DOHH2 (cell line): ENCODE data around the gene ADAMTSL1.

Experiments
- H3F3A ChIP-seq: fragments of 200-600 bp; sonication (generic), shearing (Covaris generic); 2 replicates; pipeline ENCODE4 v1.6.0; 2016; ENCODE audit warnings: antibody characterized with exemption, mild to moderate bottlenecking; ENCODE audit not compliant: control insufficient read depth, insufficient read depth
- H3K27ac ChIP-seq: fragments of 200-600 bp; sonication (generic); 2 replicates; pipeline ENCODE4 v1.5.1; 2014; ENCODE audit warnings: low read depth, mild to moderate bottlenecking, low read length, moderate library complexity
- H3K27me3 ChIP-seq: fragments of 200-600 bp; sonication (generic); 2 replicates; pipeline ENCODE4 v1.6.1; 2014; ENCODE audit warnings: mild to moderate bottlenecking, low read length, mixed read lengths; ENCODE audit not compliant: control insufficient read depth
- H3K36me3 ChIP-seq: fragments of 200-600 bp; sonication (generic); 2 replicates; pipeline ENCODE4 v1.6.1; 2014; ENCODE audit warnings: mild to moderate bottlenecking, low read length, moderate library complexity, mixed read lengths; ENCODE audit not compliant: control insufficient read depth
- H3K4me1 ChIP-seq: fragments of 200-600 bp; sonication (generic); 2 replicates; pipeline ENCODE4 v1.6.1; 2014; ENCODE audit warnings: mild to moderate bottlenecking, low read length, mixed read lengths; ENCODE audit not compliant: control insufficient read depth
- H3K4me2 ChIP-seq: fragments of 200-600 bp; sonication (generic); 2 replicates; pipeline ENCODE4 v1.6.0; 2014; ENCODE audit warnings: mild to moderate bottlenecking, low read length, moderate library complexity
- H3K4me3 ChIP-seq: fragments of 200-600 bp; sonication (generic); 2 replicates; pipeline ENCODE4 v1.5.1; 2014; ENCODE audit warnings: mild to moderate bottlenecking, low read length, mixed read lengths
- H3K79me2 ChIP-seq: fragments of 200-600 bp; sonication (generic); 2 replicates; pipeline ENCODE4 v1.6.1; 2014; ENCODE audit warnings: mild to moderate bottlenecking, low read length, mixed read lengths; ENCODE audit not compliant: control insufficient read depth
- H3K9me2 ChIP-seq: fragments of 200-600 bp; sonication (generic); replicated peaks from 2 replicates; pipeline ENCODE4 v1.6.1; 2014; ENCODE audit warnings: mild to moderate bottlenecking, low read length, mixed read lengths; ENCODE audit not compliant: control insufficient read depth
- H3K9me3 ChIP-seq: fragments of 200-600 bp; sonication (generic); 2 replicates; pipeline ENCODE4 v1.6.1; 2014; ENCODE audit warnings: antibody characterized with exemption, low read length, mixed read lengths; ENCODE audit not compliant: control insufficient read depth, insufficient read depth
- H4K20me1 ChIP-seq: fragments of 200-600 bp; sonication (generic); 2 replicates; pipeline ENCODE4 v1.6.0; 2014; ENCODE audit warnings: low read depth, mild to moderate bottlenecking, antibody characterized with exemption, low read length, moderate library complexity; ENCODE audit not compliant: control insufficient read depth, insufficient read depth
- CTCF ChIP-seq: fragments of 200-600 bp; sonication (generic); IDR thresholded peaks from one replicate; pipeline ENCODE4 v1.5.1; 2014; ENCODE audit warnings: antibody characterized with exemption, mild to moderate bottlenecking, low read depth, low read length; ENCODE audit not compliant: poor library complexity, severe bottlenecking
- EZH2phosphoT487 ChIP-seq: fragments of 200-600 bp; sonication (generic); IDR thresholded peaks from 2 replicates; pipeline ENCODE4 v1.6.1; 2017; ENCODE audit warnings: borderline replicate concordance, mild to moderate bottlenecking, antibody characterized with exemption, low read length, moderate library complexity, mixed read lengths

Gene ADAMTSL1

GRCh38 chr9:18821788-18822187 is 347.8 kb downstream of the ADAMTSL1 start:
- Histone ChIP-seq H3K9me3 (no peaks in the 10 kb centered on the region), H3K27ac (no peak overlapping the region), H3K9me2 (no peaks in the 10 kb centered on the region), H4K20me1 (no peaks in the 10 kb centered on the region), H3K79me2 (no peaks in the 10 kb centered on the region), H3F3A (no peaks in the 10 kb centered on the region), H3K4me2 (no peak overlapping the region), H3K4me3 (no peak overlapping the region), H3K27me3 (no peaks in the 10 kb centered on the region), H3K4me1 (no peaks in the 10 kb centered on the region), H3K36me3 (no peaks in the 10 kb centered on the region)
- TF ChIP-seq CTCF (no peak), EZH2phosphoT487 (no peak)

GRCh38 chr9:18822850-18823249 is 348.9 kb downstream of the ADAMTSL1 start:
- Histone ChIP-seq H3K79me2 (no peaks in the 10 kb centered on the region), H3K4me2 (no peak overlapping the region), H3K27me3 (no peaks in the 10 kb centered on the region), H3K4me1 (no peaks in the 10 kb centered on the region), H3K9me3 (no peaks in the 10 kb centered on the region), H3K36me3 (no peaks in the 10 kb centered on the region), H4K20me1 (no peaks in the 10 kb centered on the region), H3K27ac (no peak overlapping the region), H3K4me3 (no peak overlapping the region), H3K9me2 (no peaks in the 10 kb centered on the region), H3F3A (no peaks in the 10 kb centered on the region)
- TF ChIP-seq CTCF, result no peak
- no peak for TF ChIP-seq EZH2phosphoT487

- no peaks in the 10 kb centered on the region for H3K36me3 ChIP-seq
- H3K9me2 ChIP-seq, result no peaks in the 10 kb centered on the region
- H3K27ac ChIP-seq, result no peak overlapping the region
- TF ChIP-seq CTCF (no peak), EZH2phosphoT487 (no peak)
- H3K4me1 ChIP-seq, result no peaks in the 10 kb centered on the region
- H3K4me3 ChIP-seq, result no peak overlapping the region
- H3K4me2 ChIP-seq, result no peak overlapping the region
- no peaks in the 10 kb centered on the region for H4K20me1 ChIP-seq
- H3K27me3 ChIP-seq, result no peaks in the 10 kb centered on the region
- no peaks in the 10 kb centered on the region for H3F3A ChIP-seq
- no peaks in the 10 kb centered on the region for H3K79me2 ChIP-seq
- H3K9me3 ChIP-seq, result no peaks in the 10 kb centered on the region
These were observed 350.2 kb downstream of the ADAMTSL1 start for GRCh38 chr9:18824095-18824666.
